HUDEP-2 (cell line): Measurements from ENCODE around the gene DUS1L.

Experiments used
- DNase-seq, 76 experiments: peaks; one replicate each; lab custom pipeline; 2025; ENCODE audit not compliant: unreplicated experiment in 76 of 76; lab: John Stamatoyannopoulos, UW

DUS1L gene

DNA sequence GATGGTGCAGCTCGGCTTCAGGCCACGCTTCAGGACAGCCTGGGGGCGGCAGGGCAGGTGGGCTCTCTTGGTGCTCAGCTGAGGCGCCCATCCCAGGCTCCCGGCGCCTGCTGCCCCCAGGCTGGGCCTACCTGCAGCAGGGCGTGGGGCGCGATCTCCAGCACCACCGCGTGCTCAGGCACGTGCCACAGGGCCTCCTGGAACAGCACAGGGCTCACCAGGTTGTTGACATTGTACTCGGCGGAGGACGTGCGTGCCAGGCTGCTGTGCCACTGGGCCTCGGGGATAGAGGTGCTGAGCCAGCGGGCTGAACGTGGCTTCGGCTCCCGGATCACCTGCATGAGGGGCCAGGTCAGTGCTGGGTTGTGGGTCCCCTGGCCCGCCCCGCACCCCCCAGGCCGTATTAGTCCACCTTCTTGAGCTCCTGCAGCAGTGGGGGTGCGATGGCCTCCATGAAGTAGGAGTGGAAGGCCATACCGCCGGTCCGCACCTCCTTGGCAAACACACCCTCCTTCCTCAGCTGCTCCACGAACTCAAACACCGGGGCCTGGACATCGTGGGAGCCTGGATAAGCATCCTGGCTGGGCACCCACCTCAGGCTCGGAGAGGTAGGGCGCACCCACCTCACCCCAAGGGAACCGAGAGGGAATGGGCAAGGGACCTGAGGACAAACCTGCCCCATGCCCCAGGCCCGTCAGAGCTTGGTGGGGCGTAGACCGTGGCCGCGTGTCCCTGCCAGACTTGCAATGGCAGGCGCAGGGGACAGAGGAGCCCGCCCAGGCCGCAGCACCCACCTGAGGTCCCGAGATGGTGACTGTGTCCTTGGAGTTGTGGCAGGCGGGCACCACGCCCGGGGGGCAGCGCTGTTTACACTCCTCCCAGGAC lies 23.5 kb upstream of the DUS1L start:
- no peak for DNase-seq

DNA sequence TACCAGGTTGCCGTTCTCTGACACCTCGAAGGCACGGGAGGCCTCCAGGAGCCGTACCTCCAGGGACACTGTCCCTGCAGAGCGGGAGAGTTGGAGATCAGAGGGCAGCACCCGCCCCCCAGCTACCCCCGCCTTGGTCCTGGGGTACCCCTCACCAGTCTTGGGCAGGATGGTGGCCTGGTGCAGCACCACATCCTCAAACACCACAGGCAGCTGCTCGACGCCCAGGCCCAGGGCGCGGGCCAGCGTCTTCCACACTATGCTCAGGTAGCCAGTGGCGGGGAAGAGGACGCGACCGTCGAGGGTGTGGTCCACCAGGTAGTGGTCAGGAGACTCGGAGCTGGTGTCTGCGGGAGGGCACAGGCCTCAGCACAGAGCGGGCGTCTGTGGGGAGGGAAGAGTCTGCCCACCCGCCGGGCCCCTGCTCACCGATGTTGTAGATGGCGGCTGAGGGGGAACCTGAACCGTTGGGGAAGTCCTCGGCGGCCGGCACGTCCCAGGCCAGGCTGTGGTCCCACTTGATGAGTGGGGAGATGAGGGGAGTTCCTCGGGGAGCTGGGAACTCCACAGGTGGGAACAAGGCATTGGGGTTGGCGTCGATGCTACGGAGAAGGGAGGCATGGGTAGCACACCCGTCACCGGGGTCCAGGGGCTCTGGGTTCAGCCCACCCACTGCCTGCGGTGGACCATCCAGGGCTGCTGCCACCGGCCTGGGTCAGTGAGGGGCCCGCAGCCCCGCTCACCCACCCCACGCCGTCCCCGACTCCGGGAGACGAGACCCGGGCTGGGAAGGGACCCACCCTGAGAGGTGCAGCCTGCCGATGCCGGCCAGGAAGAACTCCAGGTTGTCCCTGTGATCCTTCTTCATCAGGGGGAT lies 22.6 kb upstream of the DUS1L start:
- no peak for DNase-seq

DNA sequence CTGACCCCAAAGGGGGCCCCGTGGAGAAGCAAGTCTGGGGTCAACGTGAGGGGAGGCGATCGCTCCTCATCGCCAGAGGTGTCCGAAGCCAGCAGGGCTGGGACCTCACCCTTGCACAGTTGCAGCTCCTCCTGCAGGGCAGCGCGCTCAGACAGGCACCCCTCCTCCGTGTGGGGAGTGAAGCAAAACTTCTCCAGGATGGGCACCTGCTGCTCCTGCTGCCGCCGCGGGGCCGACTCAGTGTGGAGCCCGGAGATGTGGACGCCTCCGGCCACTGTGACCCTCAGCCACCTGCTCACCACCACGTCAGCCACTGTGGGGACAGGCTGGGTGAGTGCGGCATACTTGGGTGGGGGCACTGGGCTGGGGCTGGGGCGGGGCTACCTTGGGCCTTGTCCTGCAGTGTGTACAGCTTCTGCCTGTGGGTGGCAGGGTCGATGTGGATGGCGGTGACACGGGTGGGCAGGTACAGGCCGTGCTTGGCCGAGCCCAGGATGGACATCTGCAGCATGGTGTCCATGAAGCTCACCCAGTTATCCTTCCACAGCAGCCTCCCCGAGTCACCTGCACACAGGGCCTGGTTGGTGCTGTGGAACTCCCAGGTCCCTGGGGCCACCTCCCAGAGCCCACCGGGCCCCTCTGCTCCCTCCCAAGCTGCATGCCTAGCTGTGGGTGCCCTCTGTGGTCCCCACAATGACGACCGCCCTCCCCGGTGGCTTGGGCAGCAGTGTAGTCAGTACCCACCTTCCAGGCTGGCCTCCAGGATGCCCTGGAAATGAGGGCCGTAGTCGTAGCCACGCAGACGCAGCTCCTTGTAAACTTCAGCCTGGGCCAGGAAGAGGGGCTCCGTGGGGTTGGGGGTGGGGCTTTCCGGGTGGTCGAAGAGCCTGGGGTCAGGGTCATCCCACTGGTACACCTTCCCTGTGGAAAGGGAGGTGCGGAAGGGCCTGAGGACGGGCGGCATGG lies 21.6 kb upstream of the DUS1L start:
- DNase-seq = no peak

DNA sequence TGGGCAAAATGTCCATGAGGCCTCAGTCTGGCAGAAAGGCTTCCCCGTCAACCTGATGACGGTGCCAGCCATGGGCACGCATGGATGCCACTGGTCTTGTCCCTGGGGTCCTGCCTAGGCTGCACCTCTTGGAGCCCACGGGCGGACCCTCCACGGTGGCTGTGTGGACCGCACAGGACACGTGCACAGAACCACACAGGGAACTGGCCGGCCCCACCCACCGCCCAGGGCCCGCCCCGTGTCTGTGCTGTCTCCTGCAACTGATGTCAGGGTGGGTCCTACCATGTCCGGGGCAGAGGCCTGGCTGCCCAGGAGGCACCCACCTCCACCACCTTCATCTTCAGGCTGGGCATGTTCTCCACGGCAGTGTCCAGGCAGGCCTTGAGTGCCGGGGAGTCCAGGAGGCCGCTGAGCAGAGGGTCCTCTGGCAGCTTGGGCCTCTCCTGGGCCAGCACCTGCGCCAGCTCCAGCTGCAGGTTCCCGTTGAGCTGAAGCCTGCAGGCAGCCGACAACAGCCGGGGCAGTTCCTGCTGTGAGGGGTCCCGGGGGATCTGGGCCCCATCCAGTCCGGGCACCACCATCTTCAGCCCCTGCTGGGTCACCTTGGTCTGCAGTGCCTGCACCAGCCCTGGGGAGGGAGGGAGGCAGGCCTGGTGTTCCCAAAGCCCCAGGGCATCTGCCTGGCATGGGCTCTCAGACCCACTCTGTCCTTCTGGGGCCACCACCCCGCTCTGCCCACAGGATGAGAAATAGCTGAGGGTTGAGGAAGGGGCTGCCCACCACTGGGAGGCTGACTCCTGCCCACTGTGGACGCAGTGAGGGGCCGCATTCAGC lies 20.5 kb upstream of the DUS1L start:
- DNase-seq = no peak

DNA sequence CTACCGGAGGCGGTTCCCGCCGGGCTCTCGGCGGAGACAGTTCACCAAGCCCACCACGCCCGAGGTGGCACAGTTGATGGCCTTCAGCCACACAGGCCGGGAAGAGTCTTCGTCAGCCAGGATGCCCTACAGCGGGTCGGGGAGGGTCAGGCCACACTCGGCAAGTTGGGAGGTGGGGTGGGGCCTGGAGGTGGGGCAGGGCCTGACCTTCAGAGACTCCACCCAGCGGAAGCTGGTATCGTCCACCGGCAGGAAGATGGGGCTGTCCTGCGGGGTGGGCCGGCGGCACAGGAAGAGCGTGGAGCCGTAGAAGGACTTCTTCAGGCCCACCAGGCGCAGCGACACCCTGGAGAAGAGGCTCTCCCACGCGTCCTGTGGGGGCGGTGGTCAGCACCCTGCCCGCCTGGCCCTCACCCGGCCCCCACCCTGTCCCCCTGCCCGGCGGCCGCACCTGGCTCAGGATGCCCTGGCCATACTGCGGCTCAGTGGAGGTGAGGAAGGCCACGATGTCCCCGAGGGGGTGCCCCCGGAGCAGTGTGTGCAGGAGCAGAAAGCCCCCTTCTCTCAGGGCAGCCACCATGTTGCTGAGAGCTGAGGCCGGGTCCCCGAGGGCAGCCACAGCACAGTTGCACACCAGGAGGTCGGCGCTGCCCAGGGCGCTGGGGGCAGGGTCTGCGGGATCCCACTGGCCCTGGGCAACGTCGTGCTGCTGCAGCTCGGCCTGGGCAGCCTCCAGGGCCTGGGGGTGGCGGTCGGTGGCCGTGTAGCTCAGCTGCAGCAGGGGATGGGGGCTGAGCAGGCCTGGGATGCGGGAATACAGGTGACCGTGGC lies 19.6 kb upstream of the DUS1L start:
- DNase-seq = no peak

DNA sequence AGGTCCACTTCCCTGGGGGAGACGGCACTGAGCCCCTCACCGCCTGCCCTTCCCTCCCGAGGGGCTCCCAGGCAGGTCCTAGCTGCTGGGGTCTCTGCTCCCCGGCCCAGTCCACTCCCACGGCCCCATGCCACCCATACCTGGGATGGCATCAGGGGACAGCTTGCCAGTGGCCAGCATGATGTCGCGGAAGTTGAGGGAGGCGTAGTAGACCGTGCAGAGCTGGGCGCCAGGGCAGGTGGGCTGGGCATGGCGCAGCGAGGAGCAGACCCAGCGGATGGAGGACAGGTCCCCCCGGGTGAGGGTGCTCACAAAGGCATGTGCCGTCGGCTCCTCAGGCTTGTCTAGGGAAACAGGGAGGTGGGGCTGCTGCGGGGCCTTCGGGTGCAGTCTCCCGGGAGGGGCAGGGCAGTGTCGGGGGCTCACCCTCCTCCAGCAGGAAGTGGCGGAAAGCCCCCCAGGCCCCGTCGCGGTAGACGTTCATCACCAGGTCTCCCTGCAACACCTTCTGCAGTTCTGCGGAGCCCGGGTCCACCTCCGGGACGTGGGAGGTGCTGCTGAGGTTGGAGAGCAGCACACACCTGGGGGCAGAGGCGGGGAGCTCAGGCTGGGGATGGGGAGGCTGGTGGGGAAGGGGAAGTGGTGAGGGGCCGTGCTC lies 18.9 kb upstream of the DUS1L start:
- DNase-seq = no peak

DNA sequence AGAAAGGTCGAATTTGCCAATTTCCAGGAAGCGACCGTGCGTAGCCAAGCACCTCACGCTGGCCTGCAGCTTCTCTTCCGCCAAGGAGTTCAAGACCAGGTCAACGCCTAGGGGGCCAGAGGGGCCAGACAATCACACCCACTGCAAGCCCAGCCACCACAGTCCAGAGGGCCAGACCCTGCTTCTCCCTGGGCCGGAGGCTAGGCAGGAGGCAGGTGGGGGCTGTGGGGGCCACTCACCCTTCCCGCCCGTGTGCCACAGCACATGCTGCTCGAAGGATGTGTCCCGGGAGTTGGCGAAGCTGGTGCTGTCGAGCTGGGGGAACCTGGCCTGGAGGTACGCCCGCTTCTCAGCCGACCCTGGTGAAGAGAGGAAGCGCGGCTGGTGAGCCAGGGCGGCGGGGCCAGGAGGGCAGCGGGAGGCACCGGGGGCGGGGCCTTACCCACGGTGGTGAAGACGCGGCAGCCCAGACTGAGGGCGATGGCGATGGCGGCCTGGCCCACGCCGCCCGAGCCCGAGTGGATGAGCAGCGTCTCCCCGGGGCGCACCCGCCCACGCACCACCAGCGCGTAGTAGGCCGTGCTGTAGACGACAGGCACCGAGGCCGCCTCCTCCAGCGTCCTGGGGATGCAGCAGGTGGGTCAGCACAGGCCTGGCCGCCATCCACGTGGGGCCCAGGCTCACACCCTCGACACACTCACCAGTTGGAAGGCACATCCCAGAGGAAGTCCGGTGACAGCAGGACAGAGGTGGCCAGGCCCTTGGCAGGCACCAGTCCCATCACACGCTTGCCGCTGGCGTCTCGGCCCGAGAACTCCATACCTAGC lies 18.1 kb upstream of the DUS1L start:
- DNase-seq = no peak

DNA sequence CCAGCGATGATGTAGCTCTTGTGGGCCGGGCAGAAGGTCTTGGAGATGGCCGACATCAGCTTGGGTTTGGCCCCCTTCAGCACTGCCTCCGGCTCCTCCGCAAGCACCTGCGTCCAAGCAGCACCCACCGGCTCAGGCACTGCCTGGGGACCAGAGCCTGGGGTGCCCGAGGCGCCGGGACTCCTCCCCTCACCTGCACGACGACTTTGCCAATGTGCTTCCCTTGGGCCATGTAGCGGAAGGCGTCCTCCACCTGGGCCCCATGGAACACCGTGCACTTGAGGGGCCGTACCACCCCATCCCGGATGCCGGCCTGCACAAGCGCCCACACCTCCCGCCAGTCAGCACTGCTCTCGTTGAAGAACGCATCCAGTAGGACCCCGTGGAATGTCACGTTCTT lies 17.4 kb upstream of the DUS1L start:
- DNase-seq = no peak

DNA sequence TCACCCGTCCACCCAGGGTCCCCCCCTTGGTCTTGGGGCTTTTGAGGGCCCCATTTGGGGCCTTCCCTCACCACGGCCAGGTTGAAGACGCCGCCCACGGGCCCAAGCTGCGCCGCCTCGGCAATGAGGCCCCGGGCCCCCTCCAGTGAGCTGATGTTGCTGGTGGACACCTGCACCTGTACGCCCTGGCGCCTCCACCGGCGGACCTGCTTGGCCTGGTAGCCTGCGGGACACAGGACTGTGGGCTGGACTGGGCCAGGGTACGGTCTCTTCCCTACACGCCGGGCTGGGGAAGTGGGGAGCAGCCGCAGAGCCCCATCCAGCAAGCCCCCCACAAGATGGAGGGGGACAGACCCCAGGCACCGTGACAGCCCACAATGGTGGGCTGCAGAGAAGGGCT lies 16.9 kb upstream of the DUS1L start:
- DNase-seq = no peak

DNA sequence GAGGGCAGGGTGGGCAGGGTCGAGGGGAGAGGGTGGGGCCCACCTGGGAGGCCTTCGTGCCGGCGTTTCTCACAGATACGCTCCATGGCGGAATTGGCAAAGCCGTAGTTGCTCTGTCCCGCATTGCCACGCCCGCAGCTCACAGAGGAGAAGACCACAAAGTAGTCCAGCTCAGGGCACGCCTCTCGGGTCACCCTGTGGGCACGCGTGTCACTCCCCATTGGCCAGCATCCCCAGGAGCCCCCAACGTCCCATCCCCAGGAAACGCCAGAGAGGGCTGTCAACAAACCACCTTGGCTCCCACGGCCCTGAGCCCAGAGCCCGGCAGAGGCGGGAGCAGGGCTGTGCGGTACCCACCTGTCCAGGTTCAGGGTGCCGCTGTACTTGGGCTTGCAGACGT lies 16.4 kb upstream of the DUS1L start:
- DNase-seq = no peak

DNA sequence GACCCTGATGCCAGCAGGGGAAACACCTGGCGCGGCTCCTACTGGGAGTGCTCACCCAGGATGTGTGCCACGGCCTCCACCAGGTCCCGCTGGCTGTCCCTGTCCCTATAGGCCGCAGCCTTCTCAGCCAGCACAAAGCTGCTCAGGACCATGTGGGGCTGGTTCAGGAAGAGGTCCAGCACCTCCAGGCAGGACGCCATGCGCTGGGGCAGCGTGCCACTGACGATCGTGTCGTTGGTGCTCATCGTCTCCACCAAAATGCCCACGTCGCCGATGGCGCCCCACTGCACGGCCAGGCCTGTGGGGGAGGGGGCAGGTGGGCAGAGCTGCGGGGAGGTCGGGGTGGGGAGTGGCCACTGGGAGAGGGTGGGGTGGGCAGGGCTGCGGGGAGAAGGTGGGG lies 15.9 kb upstream of the DUS1L start:
- no peak for DNase-seq

DNA sequence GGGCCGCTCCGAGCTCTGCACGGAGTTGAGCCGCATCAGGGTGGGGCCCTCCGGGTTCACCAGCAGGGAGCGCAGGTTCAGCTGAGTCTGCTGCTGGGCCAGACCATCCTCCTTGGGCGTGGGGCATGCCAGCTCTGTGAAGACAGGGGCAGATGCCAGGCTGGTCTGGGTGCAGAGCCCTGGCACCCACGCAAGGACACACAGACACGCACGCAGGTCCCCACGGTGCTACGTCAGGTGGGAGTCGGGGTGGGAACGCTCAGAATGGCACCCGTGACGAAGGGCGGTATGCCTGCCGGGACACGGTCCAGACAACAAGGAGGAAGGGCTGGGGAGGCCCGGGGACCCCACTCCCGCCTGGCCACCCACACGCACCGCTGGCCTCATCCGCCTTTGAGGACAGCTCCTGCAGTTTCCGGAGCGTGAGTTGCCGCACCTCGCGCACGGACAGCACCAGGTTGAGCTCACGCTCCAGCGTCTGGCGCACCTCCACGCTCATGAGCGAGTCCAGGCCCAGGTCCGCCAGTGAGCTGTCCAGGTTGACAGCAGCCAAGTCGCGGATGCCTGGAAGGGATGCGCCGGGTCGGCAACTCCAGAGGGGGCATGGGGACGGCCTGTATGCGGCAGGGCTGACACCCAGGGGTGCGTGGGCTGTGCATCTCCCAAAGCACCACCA lies 15.3 kb upstream of the DUS1L start:
- no peak for DNase-seq

DNA sequence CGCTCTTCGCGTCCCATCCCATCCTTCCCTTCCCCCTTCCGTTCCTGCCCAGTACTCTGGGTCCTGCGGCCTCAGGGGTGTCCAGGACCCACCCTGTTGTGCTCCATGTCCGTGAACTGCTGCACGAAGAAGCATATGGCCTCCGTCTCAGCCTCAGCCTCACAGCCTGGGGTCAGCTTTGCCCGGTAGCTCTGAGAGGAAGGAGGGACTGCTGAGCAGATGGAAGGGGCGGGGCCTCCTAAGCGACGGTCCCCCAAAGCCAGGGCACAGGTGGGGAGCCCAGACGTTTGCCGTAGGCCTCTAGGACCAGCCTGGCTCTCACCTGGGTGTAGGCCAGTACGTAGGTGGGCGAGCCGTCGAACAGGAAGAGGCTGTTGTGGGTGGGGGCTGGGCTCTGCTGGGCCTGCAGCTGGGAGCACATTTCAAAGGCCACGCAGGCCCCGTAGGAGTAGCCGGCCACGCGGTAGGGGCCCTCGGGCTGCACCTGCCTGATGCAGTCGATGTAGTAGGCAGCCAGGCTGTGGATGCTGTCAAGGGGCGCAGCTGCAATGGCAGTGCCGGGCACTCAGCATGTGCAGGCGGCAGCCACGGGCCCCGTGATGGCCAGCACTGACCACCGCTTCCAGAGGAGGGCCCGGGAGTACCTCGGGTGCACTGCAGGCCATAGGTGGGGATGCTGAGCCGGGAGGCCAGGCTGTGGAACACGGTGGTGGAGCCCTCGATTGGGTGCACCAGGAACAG lies 14.6 kb upstream of the DUS1L start:
- no peak for DNase-seq

DNA sequence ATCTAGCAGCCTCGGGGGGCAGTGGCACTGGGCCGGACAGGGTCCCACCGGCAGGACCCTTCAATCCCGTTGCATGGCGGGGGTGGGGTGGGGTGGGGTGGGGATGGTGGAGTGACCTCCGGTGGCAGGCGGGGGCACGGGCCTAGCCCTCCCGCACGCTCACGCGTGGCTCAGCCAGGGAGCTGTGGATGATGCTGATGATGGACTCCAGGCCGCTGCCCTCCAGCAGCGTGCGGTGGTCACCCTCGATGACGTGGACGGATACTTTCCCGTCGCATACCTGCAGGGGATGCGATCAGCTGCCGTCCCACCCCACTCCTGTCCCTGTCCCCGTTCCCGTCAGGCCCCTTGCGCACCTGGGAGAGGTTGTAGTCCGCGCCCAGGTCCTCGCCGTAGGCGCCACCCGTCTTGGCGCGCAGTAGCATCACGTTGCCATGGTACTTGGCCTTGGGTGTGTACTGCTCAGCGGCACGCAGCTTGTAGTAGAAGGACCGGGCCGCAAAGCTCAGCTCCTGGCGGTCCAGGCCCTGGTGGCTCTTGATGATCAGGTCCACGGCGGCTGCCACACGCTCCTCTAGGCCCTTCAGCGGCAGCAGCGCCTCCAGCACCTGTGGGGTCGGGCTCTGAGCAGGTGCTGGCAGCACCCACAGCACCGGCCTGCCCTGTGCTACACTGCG lies 13.5 kb upstream of the DUS1L start:
- DNase-seq = no peak

DNA sequence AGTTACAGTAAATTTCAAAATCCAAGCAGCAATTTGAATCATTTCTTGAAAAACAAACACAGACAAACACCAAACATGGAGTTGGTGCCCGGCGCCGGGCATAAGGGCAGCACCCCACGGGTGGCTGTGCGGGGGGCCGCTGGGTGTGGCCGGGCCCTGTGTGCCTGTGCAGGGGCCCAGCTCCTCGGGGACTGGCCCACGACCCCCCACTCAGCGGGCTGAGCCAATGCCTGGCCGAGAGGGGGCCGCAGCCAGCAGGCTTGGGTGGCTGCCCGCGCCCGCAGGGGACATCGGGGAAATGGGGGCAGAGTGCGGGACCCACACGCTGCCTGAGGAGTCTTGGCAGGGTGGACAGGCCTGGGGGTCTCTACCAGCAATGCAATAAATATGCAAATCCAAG lies 12.8 kb upstream of the DUS1L start:
- DNase-seq = no peak
